Measurements from ENCODE around the gene ISCA2.

ISCA2 gene

GRCh38 chr14:74509587-74510222, 16.1 kb downstream of the ISCA2 start:
- in situ Hi-C loops (cut with HindIII; ENCODE audit: low sequenced_read_pairs), result no loop called here
- TF ChIP-seq CTCF (IDR thresholded peaks at IDR 0.05; ENCODE audit: low read depth, low read length), result no peak
- H3K4me3 ChIP-seq (ENCODE audit: low read depth, low read length), result no peak overlapping the region
- no peak for DNase-seq (ENCODE audit: low read depth, low spot score)

GRCh38 chr14:74510223-74510931, 16.8 kb downstream of the ISCA2 start:
- peak; percentile 56 for DNase-seq (ENCODE audit: low read depth, low spot score)
- H3K4me3 ChIP-seq (ENCODE audit: low read depth, low read length), result no peak overlapping the region
- no peak for TF ChIP-seq CTCF (IDR thresholded peaks at IDR 0.05; ENCODE audit: low read depth, low read length)
- in situ Hi-C loops (cut with HindIII; ENCODE audit: low sequenced_read_pairs), result no loop called here

GRCh38 chr14:74510959-74511409, 17.4 kb downstream of the ISCA2 start:
- DNase-seq (ENCODE audit: low read depth, low spot score), result peak; percentile 64
- in situ Hi-C loops (cut with HindIII; ENCODE audit: low sequenced_read_pairs), result no loop called here
- no peak for TF ChIP-seq CTCF (IDR thresholded peaks at IDR 0.05; ENCODE audit: low read depth, low read length)
- no peak overlapping the region for H3K4me3 ChIP-seq (ENCODE audit: low read depth, low read length)

GRCh38 chr14:74511966-74512830, 18.6 kb downstream of the ISCA2 start:
- in situ Hi-C loops (cut with HindIII; ENCODE audit: low sequenced_read_pairs), result no loop called here
- no peak for TF ChIP-seq CTCF (IDR thresholded peaks at IDR 0.05; ENCODE audit: low read depth, low read length)
- DNase-seq (ENCODE audit: low read depth, low spot score), result no peak
- H3K4me3 ChIP-seq (ENCODE audit: low read depth, low read length), result no peak overlapping the region

GRCh38 chr14:74514471-74514941, 20.9 kb downstream of the ISCA2 start:
- in situ Hi-C loops (cut with HindIII; ENCODE audit: low sequenced_read_pairs), result no loop called here
- no peak for TF ChIP-seq CTCF (IDR thresholded peaks at IDR 0.05; ENCODE audit: low read depth, low read length)
- peak; percentile 97 for DNase-seq (ENCODE audit: low read depth, low spot score)
- no peak overlapping the region for H3K4me3 ChIP-seq (ENCODE audit: low read depth, low read length)

GRCh38 chr14:74515891-74516412, 22.4 kb downstream of the ISCA2 start:
- no peak for TF ChIP-seq CTCF (IDR thresholded peaks at IDR 0.05; ENCODE audit: low read depth, low read length)
- in situ Hi-C loops (cut with HindIII; ENCODE audit: low sequenced_read_pairs), result no loop called here
- H3K4me3 ChIP-seq (ENCODE audit: low read depth, low read length), result no peak overlapping the region
- no peak for DNase-seq (ENCODE audit: low read depth, low spot score)
